Activated naive CD8-positive, alpha-beta T cell treated with anti-CD3 and anti-CD28 coated beads, Interleukin-2, amount 10 ng/mL, durations not matched to agents 7 days and 5 days (primary cell): ENCODE results near the gene NUDT1. TPM values are rescaled to one million over a fixed set of nuclear protein-coding genes. Genes with fewer than 3 reads are reported as not detected.
A peak's percentile ranks its signal among the peaks of the same experiment; 100 is the strongest.

Experiments used
- ATAC-seq: fragments of 150-1000 bp; cut with Tn5 transposase; one replicate; pipeline ENCODE4 v1.10.0; 2021; ENCODE audit warnings: low read depth, moderate library complexity
- POLR2A ChIA-PET: fragments of 350-600 bp; sonication (Branson Sonifier 250); formaldehyde crosslinking; loops from one replicate; lab custom pipeline; 2021; ENCODE audit warnings: antibody characterized with exemption; lab: Charles Lee
- DNase-seq: peaks from one replicate; pipeline ENCODE4 v3.0.0; 2021
- H3K27ac Mint-ChIP-seq: one replicate; pipeline ENCODE4 v1.8.0; 2022; ENCODE audit warnings: mild to moderate bottlenecking, mixed read lengths
- H3K27me3 Mint-ChIP-seq: one replicate; pipeline ENCODE4 v1.8.0; 2022; ENCODE audit warnings: mild to moderate bottlenecking, moderate library complexity, mixed read lengths
- H3K36me3 Mint-ChIP-seq: one replicate; pipeline ENCODE4 v1.8.0; 2021; ENCODE audit warnings: mild to moderate bottlenecking, mixed read lengths
- H3K4me1 Mint-ChIP-seq: one replicate; pipeline ENCODE4 v1.8.0; 2021; ENCODE audit warnings: mixed read lengths
- H3K4me3 Mint-ChIP-seq: one replicate; pipeline ENCODE4 v1.8.0; 2022; ENCODE audit warnings: mild to moderate bottlenecking, moderate library complexity, mixed read lengths
- H3K9me3 Mint-ChIP-seq: one replicate; pipeline ENCODE4 v1.8.0; 2021; ENCODE audit warnings: mixed read lengths
- total RNA-seq, 2 experiments: library from RNA; stranded (reverse); gene quantifications; one replicate each; pipeline ENCODE4 v1.2.3, GENCODE V29; 2021

The NUDT1 gene
- 10 to 100 TPM; 92.2 to 95.8 TPM for total RNA-seq

- DNase-seq (peak; percentile 86), ATAC-seq (peak; percentile 80)
- Mint-ChIP-seq H3K9me3 (no peaks in the 10 kb centered on the region), H3K27me3 (no peaks in the 10 kb centered on the region), H3K4me3 (peak within 1 kb of the TSS; percentile 99), H3K36me3 (peaks cover 15% of the 10 kb centered on the region), H3K27ac (peak within 1 kb of the TSS; percentile 94), H3K4me1 (peaks cover 24% of the 10 kb centered on the region)
- POLR2A ChIA-PET = interaction anchor here (0.5 to 3.0 kb wide), 9 partner anchors 9 to 871 kb away, joined by 3 to 21 read pairs (median 4); partner anchors contain the start of genes CHST12, EIF3B, MAD1L1 and SNX8
Measured at GRCh38 chr7:2241580-2242540, at the start of gene NUDT1, which contains the start of gene MRM2. Gene NUDT1, plus strand, starts transcription at chr7:2242226. Its CDS starts 2,349 bp downstream, at chr7:2244575. Gene MRM2, minus strand, starts transcription at chr7:2242205. Its CDS starts 36 bp downstream, at chr7:2242169.

- peaks cover 5% of the 10 kb centered on the region for H3K9me3 Mint-ChIP-seq
- no peak overlapping the region for H3K4me3 Mint-ChIP-seq
- H3K36me3 Mint-ChIP-seq = peaks cover 38% of the 10 kb centered on the region
- H3K27me3 Mint-ChIP-seq = no peaks in the 10 kb centered on the region
- peaks cover 5% of the 10 kb centered on the region for H3K4me1 Mint-ChIP-seq
- DNase-seq = no peak
- POLR2A ChIA-PET = no interaction called here
- H3K27ac Mint-ChIP-seq = no peak overlapping the region
- ATAC-seq = no peak
Measured at GRCh38 chr7:2192831-2193534, 49.0 kb upstream of the NUDT1 start.

GRCh38 chr7:2193575-2194305 lies 48.3 kb upstream of the NUDT1 start:
- Mint-ChIP-seq H3K4me3 (no peak overlapping the region), H3K4me1 (peaks cover 5% of the 10 kb centered on the region), H3K9me3 (peaks cover 2% of the 10 kb centered on the region), H3K36me3 (peaks cover 31% of the 10 kb centered on the region), H3K27me3 (no peaks in the 10 kb centered on the region), H3K27ac (no peak overlapping the region)
- POLR2A ChIA-PET = no interaction called here
- ATAC-seq (no peak), DNase-seq (no peak)

- H3K27me3 Mint-ChIP-seq = no peaks in the 10 kb centered on the region
- no peak for DNase-seq
- no peak overlapping the region for H3K27ac Mint-ChIP-seq
- no peak for ATAC-seq
- no peak overlapping the region for H3K4me3 Mint-ChIP-seq
- peaks cover 21% of the 10 kb centered on the region for H3K36me3 Mint-ChIP-seq
- peaks cover 5% of the 10 kb centered on the region for H3K4me1 Mint-ChIP-seq
- POLR2A ChIA-PET = no interaction called here
- peaks cover 2% of the 10 kb centered on the region for H3K9me3 Mint-ChIP-seq
Measured at GRCh38 chr7:2195400-2196246, 46.4 kb upstream of the NUDT1 start.

GRCh38 chr7:2196381-2197378 lies 45.3 kb upstream of the NUDT1 start:
- Mint-ChIP-seq H3K36me3 (peaks cover 18% of the 10 kb centered on the region), H3K4me1 (peaks cover 5% of the 10 kb centered on the region), H3K9me3 (peaks cover 2% of the 10 kb centered on the region), H3K27me3 (no peaks in the 10 kb centered on the region), H3K27ac (no peak overlapping the region), H3K4me3 (no peak overlapping the region)
- ATAC-seq (no peak), DNase-seq (no peak)
- POLR2A ChIA-PET = no interaction called here

- Mint-ChIP-seq H3K27ac (no peak overlapping the region), H3K4me3 (no peak overlapping the region), H3K4me1 (peaks cover 5% of the 10 kb centered on the region), H3K36me3 (peaks cover 16% of the 10 kb centered on the region), H3K9me3 (peaks cover 2% of the 10 kb centered on the region), H3K27me3 (no peaks in the 10 kb centered on the region)
- DNase-seq (no peak), ATAC-seq (no peak)
- POLR2A ChIA-PET = no interaction called here
Measured at GRCh38 chr7:2197436-2198155, 44.4 kb upstream of the NUDT1 start.

GRCh38 chr7:2198206-2198605 lies 43.8 kb upstream of the NUDT1 start:
- H3K4me3 Mint-ChIP-seq = no peak overlapping the region
- H3K9me3 Mint-ChIP-seq = peaks cover 2% of the 10 kb centered on the region
- H3K4me1 Mint-ChIP-seq = peaks cover 5% of the 10 kb centered on the region
- no peak overlapping the region for H3K27ac Mint-ChIP-seq
- DNase-seq = no peak
- POLR2A ChIA-PET = no interaction called here
- peaks cover 16% of the 10 kb centered on the region for H3K36me3 Mint-ChIP-seq
- H3K27me3 Mint-ChIP-seq = no peaks in the 10 kb centered on the region
- ATAC-seq = no peak

GRCh38 chr7:2198760-2199159 lies 43.3 kb upstream of the NUDT1 start:
- no peaks in the 10 kb centered on the region for H3K27me3 Mint-ChIP-seq
- peaks cover 2% of the 10 kb centered on the region for H3K9me3 Mint-ChIP-seq
- H3K4me3 Mint-ChIP-seq = no peak overlapping the region
- no peak overlapping the region for H3K27ac Mint-ChIP-seq
- DNase-seq (peak; percentile 21), ATAC-seq (no peak)
- peaks cover 5% of the 10 kb centered on the region for H3K4me1 Mint-ChIP-seq
- H3K36me3 Mint-ChIP-seq = peaks cover 16% of the 10 kb centered on the region
- POLR2A ChIA-PET = no interaction called here

- no peak overlapping the region for H3K4me3 Mint-ChIP-seq
- POLR2A ChIA-PET = no interaction called here
- no peak overlapping the region for H3K27ac Mint-ChIP-seq
- H3K36me3 Mint-ChIP-seq = peaks cover 14% of the 10 kb centered on the region
- peaks cover 5% of the 10 kb centered on the region for H3K4me1 Mint-ChIP-seq
- H3K27me3 Mint-ChIP-seq = no peaks in the 10 kb centered on the region
- DNase-seq (no peak), ATAC-seq (no peak)
- peaks cover 2% of the 10 kb centered on the region for H3K9me3 Mint-ChIP-seq
Measured at GRCh38 chr7:2199528-2199927, 42.5 kb upstream of the NUDT1 start.

GRCh38 chr7:2199956-2200583 lies 42.0 kb upstream of the NUDT1 start:
- Mint-ChIP-seq H3K9me3 (peaks cover 2% of the 10 kb centered on the region), H3K27ac (no peak overlapping the region), H3K4me1 (peaks cover 5% of the 10 kb centered on the region), H3K4me3 (no peak overlapping the region), H3K36me3 (peaks cover 14% of the 10 kb centered on the region), H3K27me3 (no peaks in the 10 kb centered on the region)
- ATAC-seq (no peak), DNase-seq (peak; percentile 26)
- POLR2A ChIA-PET = no interaction called here

- peak; percentile 18 for DNase-seq
- Mint-ChIP-seq H3K4me3 (no peak overlapping the region), H3K27ac (no peak overlapping the region), H3K4me1 (peaks cover 5% of the 10 kb centered on the region), H3K9me3 (peaks cover 1% of the 10 kb centered on the region), H3K36me3 (peaks cover 11% of the 10 kb centered on the region), H3K27me3 (no peaks in the 10 kb centered on the region)
- POLR2A ChIA-PET = no interaction called here
- ATAC-seq = no peak
Measured at GRCh38 chr7:2200584-2200980, 41.4 kb upstream of the NUDT1 start.
